ENCODE measurements around the gene SMAD3. TPM values are rescaled to one million over a fixed set of nuclear protein-coding genes. Genes with fewer than 3 reads are reported as not detected.
A peak's percentile ranks its signal among the peaks of the same experiment; 100 is the strongest.

The SMAD3 gene
- total RNA-seq, 2 donors from 2014 or later, result 19.7 to 52.4 TPM

DNA sequence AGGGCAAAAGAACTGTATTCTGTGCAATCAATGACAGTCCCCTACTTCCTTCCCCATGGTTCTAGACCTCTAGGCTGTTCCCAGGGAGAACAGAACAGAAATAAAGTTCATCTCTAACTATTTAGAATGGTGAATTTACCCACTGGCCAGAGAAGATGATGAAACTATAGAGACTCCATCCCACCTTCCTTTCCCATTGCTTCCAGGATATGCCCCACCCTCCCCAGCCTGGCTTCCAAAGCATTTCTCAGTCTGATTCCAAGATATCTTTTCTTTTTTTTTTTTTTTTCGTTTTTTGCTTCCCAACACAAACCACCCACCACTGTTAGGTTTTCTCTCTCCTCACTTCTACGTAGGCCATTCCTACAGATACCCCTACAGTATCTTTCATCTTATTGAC, 25.1 kb upstream of the SMAD3 start:
- DNase-seq (no peak), ATAC-seq (no peak)
- Histone ChIP-seq H3K27me3 (no peaks in the 10 kb centered on the region), H3K4me3 (no peak overlapping the region), H3K9me3 (no peaks in the 10 kb centered on the region), H3K4me1 (peaks cover 31% of the 10 kb centered on the region), H3K36me3 (replicated peaks in 1 of 2; ENCODE audit: insufficient read depth in 1 of 2, low read depth in 2 of 2) (no peaks in the 10 kb centered on the region), H3K27ac (no peak overlapping the region)
- intact Hi-C loops (cut with DNase I), result no loop called here
- WGBS, 2 donors, result 63 to 65% methylated on average over 2 of the region's 2 CpGs
- TF ChIP-seq POLR2A (IDR thresholded peaks at IDR 0.05) (no peak), CTCF (IDR thresholded peaks at IDR 0.05) (no peak)

DNA sequence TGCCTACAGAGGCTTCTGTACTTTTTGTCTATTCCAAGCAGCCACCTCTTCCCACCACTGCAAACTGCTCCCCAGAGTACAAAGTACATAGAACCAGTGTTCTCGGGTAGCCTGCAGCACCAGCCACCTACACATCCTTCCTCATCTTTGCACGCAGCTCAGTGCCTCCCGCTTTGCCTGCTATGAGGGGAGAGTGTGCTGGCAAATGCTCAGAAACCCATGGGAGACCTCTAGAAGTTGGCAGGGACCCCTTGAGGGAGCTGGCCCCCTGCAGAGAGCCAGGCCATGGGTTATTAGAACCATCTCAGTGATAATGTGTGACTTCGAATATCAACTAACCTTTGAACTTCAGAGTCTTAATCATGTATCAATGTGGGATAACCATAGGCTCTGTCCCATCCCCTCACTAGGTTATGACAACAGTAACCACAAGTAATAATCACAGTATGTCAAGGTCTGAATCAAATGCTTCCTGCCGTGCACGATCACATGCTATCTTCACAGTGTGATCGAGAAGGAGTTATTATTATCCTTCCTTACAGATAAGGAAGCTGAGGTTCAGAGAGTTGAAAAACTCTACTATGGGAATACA, 22.8 kb upstream of the SMAD3 start:
- Histone ChIP-seq H3K4me1 (peaks cover 41% of the 10 kb centered on the region), H3K27ac (peak overlapping the region in 3 of 4 donors; percentile 10 to 63 (median 63)), H3K4me3 (no peak overlapping the region), H3K36me3 (replicated peaks in 1 of 2; ENCODE audit: insufficient read depth in 1 of 2, low read depth in 2 of 2) (no peaks in the 10 kb centered on the region), H3K9me3 (no peaks in the 10 kb centered on the region), H3K27me3 (no peaks in the 10 kb centered on the region)
- DNase-seq, result peak in 1 of 4 donors; percentile 1
- ATAC-seq, result no peak
- TF ChIP-seq POLR2A (IDR thresholded peaks at IDR 0.05) (no peak), CTCF (IDR thresholded peaks at IDR 0.05) (no peak)
- 39 to 40% methylated on average over 6 to 7 of the region's 7 CpGs for WGBS, 2 donors
- intact Hi-C loops (cut with DNase I), result no loop called here

- H3K4me3 ChIP-seq, result no peak overlapping the region
- peak overlapping the region; percentile 60 to 83 (median 72) for H3K27ac ChIP-seq
- intact Hi-C loops (cut with DNase I), result no loop called here
- 73 to 79% methylated on average over 13 of the region's 13 CpGs for WGBS, 2 donors
- H3K4me1 ChIP-seq, result peaks cover 56% of the 10 kb centered on the region
- no peaks in the 10 kb centered on the region for H3K36me3 ChIP-seq (replicated peaks in 1 of 2; ENCODE audit: insufficient read depth in 1 of 2, low read depth in 2 of 2)
- H3K9me3 ChIP-seq, result no peaks in the 10 kb centered on the region
- TF ChIP-seq POLR2A (IDR thresholded peaks at IDR 0.05) (no peak), CTCF (IDR thresholded peaks at IDR 0.05) (no peak)
- DNase-seq, result peak; percentile 34 to 59 (median 48)
- H3K27me3 ChIP-seq, result no peaks in the 10 kb centered on the region
- peak; percentile 23 for ATAC-seq
Measured at GRCh38 chr15:67043939-67044771, 21.2 kb upstream of the SMAD3 start.

DNA sequence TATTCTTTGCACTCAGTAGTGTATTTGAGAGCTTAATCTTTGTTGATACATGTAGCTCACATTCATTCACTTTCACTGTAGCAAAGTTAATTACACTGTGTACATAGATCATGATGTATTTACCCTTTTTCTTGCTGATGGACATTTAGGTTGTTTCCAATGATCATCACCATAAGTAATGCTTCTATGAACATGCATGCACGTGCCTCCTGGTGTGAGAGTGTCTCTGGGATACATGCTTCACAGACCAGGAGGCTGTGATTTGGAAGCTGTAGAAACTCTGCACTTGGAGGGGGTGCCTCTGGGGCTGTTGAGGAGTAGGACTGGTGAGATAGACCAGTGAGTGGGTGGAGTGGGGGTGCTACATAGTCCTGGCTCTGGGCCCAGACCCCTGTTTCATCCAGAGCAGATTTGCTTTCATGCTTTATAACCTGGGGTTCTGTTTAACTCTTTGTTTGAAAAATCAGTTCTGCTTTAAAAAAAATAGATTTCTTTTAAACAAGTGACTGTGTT, 18.2 kb upstream of the SMAD3 start:
- Histone ChIP-seq H3K4me1 (peaks cover 77% of the 10 kb centered on the region), H3K36me3 (replicated peaks in 1 of 2; ENCODE audit: insufficient read depth in 1 of 2, low read depth in 2 of 2) (no peaks in the 10 kb centered on the region), H3K9me3 (no peaks in the 10 kb centered on the region), H3K27me3 (no peaks in the 10 kb centered on the region), H3K27ac (peak overlapping the region in 2 of 4 donors; percentile 90 to 95), H3K4me3 (no peak overlapping the region)
- 44 to 62% methylated on average over 1 of the region's 1 CpG for WGBS, 2 donors
- ATAC-seq, result no peak
- DNase-seq, result no peak
- intact Hi-C loops (cut with DNase I), result no loop called here
- no peak for TF ChIP-seq POLR2A (IDR thresholded peaks at IDR 0.05)
- TF ChIP-seq CTCF (IDR thresholded peaks at IDR 0.05), result no peak

Measured in body of pancreas (tissue), 4 donors.